Medulla oblongata (tissue), 1 donor: ENCODE measurements around the gene PRRC2A.

ENCODE experiments used
- DNase-seq: peaks from one replicate; pipeline ENCODE4 v3.0.0-alpha.2; 2015; ENCODE audit errors: extremely low spot score

PRRC2A gene

GRCh38 chr6:31620586-31621319 is at the start of gene PRRC2A:
TSS of gene PRRC2A (plus strand) at chr6:31620715. CDS start at chr6:31622790, 2,075 bp downstream.
- peak; percentile 61 for DNase-seq

GRCh38 chr6:31572041-31572911 is 48.2 kb upstream of the PRRC2A start, which contains the start of gene LTA:
TSS of gene LTA (plus strand) at chr6:31572289. CDS start at chr6:31572743, 454 bp downstream.
- no peak for DNase-seq

- DNase-seq: no peak
Measured at GRCh38 chr6:31573239-31574105, 47.0 kb upstream of the PRRC2A start.

GRCh38 chr6:31574106-31575061 is 46.1 kb upstream of the PRRC2A start:
- no peak for DNase-seq

DNA sequence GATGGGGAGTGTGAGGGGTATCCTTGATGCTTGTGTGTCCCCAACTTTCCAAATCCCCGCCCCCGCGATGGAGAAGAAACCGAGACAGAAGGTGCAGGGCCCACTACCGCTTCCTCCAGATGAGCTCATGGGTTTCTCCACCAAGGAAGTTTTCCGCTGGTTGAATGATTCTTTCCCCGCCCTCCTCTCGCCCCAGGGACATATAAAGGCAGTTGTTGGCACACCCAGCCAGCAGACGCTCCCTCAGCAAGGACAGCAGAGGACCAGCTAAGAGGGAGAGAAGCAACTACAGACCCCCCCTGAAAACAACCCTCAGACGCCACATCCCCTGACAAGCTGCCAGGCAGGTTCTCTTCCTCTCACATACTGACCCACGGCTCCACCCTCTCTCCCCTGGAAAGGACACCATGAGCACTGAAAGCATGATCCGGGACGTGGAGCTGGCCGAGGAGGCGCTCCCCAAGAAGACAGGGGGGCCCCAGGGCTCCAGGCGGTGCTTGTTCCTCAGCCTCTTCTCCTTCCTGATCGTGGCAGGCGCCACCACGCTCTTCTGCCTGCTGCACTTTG is 45.1 kb upstream of the PRRC2A start, which contains the start of gene TNF:
TNF (plus strand) TSS at position 231 of the 567 bp plus-strand sequence; CDS start at position 408, 177 bp downstream.
- DNase-seq: peak; percentile 64

DNA sequence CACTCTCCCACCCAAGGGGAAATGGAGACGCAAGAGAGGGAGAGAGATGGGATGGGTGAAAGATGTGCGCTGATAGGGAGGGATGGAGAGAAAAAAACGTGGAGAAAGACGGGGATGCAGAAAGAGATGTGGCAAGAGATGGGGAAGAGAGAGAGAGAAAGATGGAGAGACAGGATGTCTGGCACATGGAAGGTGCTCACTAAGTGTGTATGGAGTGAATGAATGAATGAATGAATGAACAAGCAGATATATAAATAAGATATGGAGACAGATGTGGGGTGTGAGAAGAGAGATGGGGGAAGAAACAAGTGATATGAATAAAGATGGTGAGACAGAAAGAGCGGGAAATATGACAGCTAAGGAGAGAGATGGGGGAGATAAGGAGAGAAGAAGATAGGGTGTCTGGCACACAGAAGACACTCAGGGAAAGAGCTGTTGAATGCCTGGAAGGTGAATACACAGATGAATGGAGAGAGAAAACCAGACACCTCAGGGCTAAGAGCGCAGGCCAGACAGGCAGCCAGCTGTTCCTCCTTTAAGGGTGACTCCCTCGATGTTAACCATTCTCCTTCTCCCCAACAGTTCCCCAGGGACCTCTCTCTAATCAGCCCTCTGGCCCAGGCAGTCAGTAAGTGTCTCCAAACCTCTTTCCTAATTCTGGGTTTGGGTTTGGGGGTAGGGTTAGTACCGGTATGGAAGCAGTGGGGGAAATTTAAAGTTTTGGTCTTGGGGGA is 44.4 kb upstream of the PRRC2A start:
- DNase-seq: no peak

- no peak for DNase-seq
Measured at GRCh38 chr6:31576897-31577578, 43.5 kb upstream of the PRRC2A start.

GRCh38 chr6:31577579-31577966 is 42.9 kb upstream of the PRRC2A start:
- no peak for DNase-seq

- no peak for DNase-seq
Measured at GRCh38 chr6:31578184-31579118, 42.1 kb upstream of the PRRC2A start.

DNA sequence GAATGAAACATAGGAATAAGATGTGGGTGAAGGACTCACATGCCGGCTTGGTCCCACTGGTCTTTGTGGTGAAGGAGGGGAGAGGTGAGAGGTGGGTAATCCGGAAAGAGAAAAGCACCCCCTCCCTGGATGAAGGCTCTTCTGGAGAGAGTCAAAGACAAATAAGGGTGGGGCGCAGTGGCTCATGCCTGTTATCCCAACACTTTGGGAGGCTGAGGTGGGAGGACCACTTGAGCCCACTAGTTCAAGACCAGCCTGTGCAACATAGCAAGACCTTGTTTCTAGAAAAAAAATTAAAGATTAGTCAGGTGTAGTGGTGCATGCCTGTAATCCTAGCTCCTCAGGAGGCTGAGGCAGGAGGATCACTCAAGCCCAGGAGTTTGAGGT is 41.4 kb upstream of the PRRC2A start:
- no peak for DNase-seq

- DNase-seq: no peak
Measured at GRCh38 chr6:31579546-31580437, 40.7 kb upstream of the PRRC2A start.

- no peak for DNase-seq
Measured at GRCh38 chr6:31580438-31580740, 40.1 kb upstream of the PRRC2A start.

DNA sequence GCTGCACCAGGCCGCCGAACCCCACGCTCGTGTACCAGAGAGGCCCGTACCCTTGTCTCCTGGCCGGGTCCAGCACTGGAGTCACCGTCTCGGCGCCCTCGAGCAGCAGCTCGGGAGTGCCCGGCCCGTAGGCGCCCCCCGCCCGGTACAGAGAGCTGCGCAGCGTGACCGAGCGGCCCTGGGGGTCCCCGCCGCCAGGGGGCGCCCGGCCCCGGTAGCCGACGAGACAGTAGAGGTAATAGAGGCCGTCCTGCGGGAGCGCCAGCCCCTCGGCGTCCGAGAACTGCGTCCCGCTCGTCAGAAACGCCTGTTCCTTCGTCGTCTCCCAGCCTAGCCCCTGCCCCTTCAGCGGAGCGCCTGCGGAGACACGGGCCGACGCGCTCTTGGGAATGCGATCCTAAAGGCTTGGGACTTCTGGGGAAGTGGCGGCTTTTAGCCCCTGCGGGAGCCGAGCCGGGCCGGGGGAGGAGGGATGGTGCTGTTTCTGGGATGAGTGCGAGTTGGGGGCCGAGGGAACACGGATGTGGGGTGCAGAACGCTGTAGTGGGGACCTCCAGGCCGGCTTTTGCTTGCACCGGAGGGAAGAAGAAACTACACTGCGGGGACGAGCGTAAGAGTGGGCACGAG is 39.6 kb upstream of the PRRC2A start:
- peak; percentile 84 for DNase-seq

GRCh38 chr6:31581434-31582229 is 38.9 kb upstream of the PRRC2A start:
- DNase-seq: no peak

- DNase-seq: no peak
Measured at GRCh38 chr6:31582230-31582643, 38.3 kb upstream of the PRRC2A start, which contains the start of gene LTB. TSS of gene LTB (minus strand) at chr6:31582424. CDS start at chr6:31582417, 7 bp downstream.

DNA sequence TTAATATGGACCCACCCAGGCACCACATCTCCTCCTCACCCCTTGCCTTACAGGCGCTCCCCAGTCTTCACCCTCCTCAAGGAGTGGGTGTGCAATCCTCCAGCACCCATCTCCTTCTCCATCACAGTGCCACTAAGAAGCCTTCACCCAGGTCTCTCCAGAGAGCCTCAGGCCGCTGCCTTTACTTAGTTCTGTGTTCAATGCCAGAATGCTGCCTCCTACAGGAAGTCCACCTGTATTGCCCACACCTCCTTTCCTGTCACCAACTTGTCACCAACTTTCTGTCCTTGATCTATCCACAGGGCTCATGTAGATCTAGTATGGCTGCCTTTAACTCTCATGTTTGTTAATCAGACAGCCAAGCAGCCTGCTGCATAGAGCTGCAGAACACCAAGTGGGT is 35.0 kb upstream of the PRRC2A start:
- DNase-seq: no peak
